GM18861 (cell line): ENCODE measurements around the gene GPBAR1.

Experiments
- ATAC-seq: cut with Tn5 transposase; IDR thresholded peaks from one replicate; pipeline ENCODE4 v1.9.1; 2021; ENCODE audit not compliant: unreplicated experiment

The GPBAR1 gene

GRCh38 chr2:218238887-218239286 lies 21.9 kb upstream of the GPBAR1 start:
- ATAC-seq, result no peak

DNA sequence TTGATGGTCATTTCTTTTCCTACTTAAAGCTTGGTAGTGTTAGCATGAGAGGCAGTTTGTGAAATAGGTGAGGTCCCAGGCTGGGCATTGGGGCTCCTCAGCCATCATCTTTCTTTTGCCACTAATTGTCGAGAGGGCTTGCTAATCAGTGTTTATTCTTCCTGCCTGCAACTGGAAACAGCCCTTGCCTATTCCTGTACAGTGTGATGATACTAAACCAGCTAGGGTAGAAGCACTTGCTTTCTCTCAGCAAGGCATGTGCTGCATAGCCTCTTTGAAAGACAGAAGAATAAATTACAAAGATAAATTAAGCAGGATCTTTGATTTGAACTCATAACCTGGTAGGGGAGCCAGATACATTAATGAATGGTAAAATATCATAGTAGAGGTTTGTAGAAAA lies 16.6 kb upstream of the GPBAR1 start:
- ATAC-seq, result no peak

GRCh38 chr2:218244665-218245064 lies 16.1 kb upstream of the GPBAR1 start:
- no peak for ATAC-seq

DNA sequence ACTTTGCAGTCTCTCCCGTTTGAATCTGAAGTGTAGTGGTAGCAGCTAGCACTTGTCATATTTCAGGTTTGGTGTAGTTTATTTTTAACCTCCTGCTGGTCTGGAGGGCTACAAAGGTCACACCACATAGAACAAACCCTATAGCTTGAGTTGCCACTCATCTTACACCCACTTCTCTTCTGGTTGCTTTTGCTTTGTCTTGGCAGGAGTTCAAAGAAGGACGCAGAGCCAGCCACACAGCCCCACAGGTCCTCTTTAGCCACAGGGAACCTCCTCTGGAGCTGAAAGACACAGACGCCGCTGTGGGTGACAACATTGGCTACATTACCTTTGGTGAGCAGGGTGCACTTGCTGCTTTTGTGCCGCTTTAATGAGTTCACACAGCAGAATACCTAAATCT lies 15.6 kb upstream of the GPBAR1 start:
- no peak for ATAC-seq

DNA sequence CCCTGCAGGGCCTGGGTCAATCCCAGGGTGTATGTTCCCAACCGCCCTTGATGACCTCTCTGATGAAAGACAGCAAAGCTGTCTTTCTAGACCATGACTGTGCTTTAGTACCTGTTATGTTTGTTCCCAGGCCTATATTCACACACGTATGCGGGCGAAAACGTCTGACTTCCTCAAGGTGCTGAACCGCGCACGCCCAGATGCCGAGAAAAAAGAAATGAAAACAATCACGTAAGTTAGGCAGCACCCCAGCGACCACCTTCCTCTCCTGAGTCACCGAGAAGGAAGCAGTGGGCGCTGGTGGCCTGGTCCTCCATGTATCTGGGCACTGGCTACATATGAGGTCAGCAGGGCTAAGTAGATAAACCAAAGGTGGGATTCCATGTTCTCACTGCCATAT lies 11.1 kb upstream of the GPBAR1 start:
- no peak for ATAC-seq

DNA sequence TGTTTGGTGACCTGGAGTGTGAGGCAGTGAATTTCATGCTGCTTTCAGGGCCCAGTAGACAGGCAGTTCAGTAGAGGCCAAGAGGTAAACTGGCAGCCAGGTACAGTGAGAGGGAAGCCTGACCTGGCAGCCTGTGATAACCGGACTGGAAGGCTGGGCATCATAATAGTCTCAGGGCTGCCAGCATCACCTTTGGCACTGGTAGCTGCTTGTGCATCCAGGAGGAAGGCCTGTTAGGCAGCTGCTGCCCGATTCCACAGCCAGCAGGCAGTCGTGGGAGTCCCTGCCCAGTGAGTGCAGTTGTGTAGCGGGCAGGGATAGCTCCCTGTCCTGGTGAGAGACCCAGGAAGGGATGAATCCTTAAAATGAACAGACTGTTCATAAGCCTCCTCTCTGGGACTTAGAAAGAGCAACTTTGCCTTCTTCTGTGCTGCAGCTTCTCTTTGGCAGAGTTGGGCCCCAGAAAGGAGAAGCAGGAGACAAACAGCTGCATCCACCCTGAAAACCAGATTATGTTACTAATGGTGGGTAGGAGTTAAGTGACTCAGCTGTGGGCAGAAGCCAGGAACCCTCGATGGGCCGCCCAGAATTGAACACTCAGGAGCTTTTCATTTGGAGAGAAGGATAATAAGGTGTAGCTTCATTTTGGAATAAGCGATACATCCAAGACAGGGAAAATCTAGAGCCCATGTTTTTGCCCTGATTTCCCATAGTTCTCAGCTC lies 8.1 kb upstream of the GPBAR1 start:
- ATAC-seq, result no peak

DNA sequence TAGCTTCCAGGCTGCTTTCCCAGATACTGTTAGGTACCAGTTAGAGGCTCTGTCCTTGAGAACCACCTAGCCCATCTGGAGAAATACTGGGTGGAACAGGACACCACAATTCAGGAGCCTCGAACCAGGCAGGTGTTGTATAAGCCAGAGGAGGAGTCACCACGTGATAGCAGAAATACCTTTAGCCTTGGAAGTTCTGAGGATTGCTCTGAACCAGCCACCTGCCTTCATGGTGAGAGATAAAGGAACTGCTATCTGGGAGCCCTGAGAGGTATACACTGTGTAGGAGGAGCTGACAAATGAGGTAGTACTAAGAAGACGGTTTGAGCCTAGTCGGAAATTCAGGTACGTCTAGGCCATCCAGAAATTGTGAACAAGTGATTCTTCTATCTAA lies 7.6 kb upstream of the GPBAR1 start:
- no peak for ATAC-seq

GRCh38 chr2:218255446-218255845 lies 5.4 kb upstream of the GPBAR1 start:
- ATAC-seq, result no peak

GRCh38 chr2:218256612-218257350 lies 4.0 kb upstream of the GPBAR1 start:
- no peak for ATAC-seq

DNA sequence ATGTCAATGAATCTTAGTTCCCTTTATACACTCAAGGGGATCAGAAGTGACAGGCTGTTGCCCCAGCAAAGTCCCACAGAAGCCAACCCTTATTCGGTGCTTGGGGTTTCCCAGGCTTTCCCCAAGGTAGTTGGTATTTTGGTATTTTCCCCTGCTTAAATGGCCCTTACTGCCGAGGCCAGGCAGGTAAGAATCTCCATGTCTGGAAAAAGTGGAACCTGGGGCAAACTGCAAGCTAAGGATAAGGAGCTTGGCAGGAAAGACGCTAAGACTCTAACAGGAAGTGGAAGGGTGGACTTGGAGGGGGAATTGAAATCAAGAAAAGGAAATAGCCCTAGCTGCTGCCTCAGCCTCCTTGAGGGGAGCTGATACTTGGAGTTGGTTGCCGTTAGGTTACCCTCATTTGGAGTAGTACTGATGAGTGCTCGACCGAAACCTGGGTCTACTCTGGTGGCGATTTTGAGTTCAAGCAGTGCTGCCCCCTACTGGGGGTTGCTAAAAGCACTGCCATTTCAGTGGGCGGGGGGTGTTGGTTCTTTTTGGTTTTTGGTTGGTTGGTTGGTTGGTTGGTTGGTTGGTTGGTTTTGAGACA lies 3.3 kb upstream of the GPBAR1 start:
- peak; percentile 65 for ATAC-seq

- no peak for ATAC-seq
These were observed 1.5 kb upstream of the GPBAR1 start for GRCh38 chr2:218259099-218259961.

DNA sequence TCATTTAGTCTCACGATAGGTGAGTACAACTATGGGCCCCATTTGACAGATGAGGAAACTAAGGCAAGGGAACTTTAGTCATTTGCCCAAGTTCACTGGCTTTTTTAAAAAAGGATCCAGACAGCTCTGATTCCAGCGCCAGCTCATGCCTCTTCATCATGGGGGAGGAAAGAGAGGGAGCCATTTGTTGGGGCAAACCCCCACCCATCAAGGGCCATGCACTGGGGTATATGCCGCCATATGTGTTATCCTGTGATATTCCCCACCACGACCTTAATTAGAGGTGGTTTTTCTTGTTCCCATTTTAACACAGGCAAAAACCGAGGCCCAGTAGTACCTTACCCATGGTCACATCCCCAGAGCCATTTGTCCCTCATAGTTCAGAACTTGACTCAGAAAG lies 649 bp upstream of the GPBAR1 start:
- ATAC-seq, result no peak

DNA sequence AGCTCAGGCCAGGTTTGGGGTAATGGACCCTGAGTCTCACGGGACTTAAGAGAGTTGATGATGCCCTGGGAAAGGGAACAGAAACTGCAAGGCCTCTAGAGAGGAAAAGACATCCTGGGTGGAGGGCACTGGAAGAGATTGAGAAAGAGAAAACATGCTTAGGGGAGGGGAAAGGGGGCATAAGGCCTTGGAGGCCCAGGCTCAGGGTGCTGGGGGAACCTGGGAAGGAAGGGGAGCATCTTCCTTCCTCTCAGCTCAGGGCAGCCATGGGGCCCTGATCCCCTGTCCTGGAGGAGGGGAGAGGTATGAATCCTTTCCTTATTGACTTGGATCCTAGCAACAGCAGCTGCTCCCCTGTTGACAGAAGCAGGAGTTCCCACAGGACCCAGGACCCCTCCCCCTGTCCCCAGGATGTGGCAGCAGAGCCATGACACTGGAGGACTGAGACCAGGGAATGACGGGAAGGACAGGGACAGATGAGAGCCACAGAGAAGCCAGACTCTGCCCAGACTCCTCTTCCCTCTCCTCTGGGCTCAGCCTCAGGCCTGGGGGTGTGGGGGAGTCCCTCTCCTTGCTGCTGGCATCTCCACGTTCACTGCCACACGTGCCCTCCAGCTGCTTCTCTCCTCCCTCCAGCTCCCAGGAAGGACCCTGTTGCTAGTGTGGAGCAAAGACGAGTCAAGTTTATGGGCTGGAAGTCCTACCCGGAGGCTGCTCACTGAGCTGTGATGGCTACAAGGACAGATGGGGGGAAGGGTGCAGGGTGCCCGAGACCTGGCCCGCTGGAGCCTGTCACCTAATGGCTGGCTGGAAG lies 815 bp downstream of the GPBAR1 start:
- ATAC-seq, result no peak

DNA sequence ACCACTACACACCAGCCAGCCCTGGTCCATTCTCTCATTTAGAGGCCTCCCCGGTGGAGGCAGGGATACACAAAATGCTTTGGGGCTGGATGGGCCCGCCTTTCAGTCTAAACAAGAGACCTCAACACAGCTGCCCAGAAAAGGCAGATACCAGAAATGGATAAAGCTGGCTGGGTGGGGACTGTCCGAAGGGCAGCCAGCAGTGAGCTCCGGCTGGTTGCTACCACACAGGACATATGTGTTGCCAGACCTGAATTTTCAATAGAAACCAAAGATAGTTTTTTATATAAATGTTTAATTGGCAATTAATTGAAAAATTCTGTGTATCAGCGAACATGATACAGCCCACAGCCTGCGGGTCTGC lies 1.4 kb downstream of the GPBAR1 start:
- no peak for ATAC-seq

DNA sequence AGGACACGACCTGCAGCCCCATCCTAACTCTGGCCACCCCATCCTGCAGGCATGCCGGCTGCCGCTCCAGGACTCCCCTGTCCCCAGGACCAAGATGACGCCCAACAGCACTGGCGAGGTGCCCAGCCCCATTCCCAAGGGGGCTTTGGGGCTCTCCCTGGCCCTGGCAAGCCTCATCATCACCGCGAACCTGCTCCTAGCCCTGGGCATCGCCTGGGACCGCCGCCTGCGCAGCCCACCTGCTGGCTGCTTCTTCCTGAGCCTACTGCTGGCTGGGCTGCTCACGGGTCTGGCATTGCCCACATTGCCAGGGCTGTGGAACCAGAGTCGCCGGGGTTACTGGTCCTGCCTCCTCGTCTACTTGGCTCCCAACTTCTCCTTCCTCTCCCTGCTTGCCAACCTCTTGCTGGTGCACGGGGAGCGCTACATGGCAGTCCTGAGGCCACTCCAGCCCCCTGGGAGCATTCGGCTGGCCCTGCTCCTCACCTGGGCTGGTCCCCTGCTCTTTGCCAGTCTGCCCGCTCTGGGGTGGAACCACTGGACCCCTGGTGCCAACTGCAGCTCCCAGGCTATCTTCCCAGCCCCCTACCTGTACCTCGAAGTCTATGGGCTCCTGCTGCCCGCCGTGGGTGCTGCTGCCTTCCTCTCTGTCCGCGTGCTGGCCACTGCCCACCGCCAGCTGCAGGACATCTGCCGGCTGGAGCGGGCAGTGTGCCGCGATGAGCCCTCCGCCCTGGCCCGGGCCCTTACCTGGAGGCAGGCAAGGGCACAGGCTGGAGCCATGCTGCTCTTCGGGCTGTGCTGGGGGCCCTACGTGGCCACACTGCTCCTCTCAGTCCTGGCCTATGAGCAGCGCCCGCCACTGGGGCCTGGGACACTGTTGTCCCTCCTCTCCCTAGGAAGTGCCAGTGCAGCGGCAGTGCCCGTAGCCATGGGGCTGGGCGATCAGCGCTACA lies 2.1 kb downstream of the GPBAR1 start:
- ATAC-seq, result no peak

GRCh38 chr2:218263817-218264641 lies 3.2 kb downstream of the GPBAR1 start:
- ATAC-seq, result no peak

GRCh38 chr2:218264773-218265561 lies 4.2 kb downstream of the GPBAR1 start:
- no peak for ATAC-seq

DNA sequence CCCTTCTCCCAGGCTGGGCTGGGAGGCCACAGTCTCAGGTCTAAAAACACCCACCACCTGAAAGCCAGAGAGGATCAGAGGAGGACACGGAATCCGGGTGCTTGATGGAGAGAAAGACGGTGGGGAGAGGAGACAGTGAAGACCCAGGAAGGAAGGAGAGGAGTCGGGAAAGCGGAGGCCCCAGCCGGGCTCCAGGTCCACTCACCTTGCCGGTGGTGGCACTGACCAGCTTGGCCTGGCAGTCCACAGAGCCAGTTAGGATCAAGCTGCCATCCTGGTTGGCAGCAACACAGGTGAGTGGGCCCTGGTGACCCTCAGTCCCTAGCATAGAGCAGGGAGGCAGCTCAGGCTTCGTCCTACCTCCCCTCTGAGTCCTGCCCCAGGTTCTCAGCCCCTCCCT lies 4.8 kb downstream of the GPBAR1 start:
- ATAC-seq, result no peak
